GM21786 (cell line): ENCODE measurements around the gene DELE1.
A peak's percentile ranks its signal among the peaks of the same experiment; 100 is the strongest.

ENCODE experiments used
- ATAC-seq: cut with Tn5 transposase; IDR thresholded peaks from one replicate; pipeline ENCODE4 v1.9.1; 2021; ENCODE audit not compliant: unreplicated experiment

DELE1 gene

DNA sequence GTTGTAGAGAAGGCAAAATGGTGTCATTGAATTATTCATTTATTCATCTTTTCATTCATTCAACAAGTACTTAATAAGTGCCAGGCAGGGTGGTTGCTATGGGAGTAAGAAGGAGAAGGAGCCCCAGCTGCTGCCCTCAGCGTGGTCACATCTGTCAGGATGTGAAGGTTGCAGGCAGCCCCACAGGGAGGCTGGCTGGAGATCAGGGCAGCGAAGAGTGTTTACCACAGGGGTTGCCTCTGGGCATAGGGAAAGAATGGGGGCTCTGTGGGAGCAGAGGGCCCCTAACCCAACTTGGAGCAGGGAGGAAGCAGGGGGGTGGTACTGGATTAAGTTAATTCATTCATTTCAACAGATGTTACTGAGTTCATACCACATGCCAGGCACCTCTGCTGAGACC lies 28.3 kb downstream of the DELE1 start:
- ATAC-seq, result no peak

DNA sequence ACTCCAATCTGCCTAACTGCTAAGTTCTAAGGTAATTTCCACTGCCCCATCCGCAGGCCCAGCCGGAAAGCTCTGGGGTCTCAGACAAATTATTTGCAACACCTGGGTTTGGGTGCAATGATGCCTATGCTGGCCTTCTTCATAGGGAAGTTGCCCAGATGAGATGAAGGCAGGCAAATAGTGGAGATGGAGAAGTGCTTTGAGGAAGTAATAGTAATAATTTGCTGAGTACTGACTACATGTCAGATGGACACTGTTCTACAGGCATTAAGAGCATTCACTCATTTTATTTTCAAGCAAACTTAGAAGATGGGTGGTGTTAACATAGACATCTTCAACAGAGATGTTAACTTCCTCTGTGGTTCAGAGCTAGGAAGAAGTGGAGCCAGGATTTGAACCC lies 30.5 kb downstream of the DELE1 start:
- no peak for ATAC-seq

DNA sequence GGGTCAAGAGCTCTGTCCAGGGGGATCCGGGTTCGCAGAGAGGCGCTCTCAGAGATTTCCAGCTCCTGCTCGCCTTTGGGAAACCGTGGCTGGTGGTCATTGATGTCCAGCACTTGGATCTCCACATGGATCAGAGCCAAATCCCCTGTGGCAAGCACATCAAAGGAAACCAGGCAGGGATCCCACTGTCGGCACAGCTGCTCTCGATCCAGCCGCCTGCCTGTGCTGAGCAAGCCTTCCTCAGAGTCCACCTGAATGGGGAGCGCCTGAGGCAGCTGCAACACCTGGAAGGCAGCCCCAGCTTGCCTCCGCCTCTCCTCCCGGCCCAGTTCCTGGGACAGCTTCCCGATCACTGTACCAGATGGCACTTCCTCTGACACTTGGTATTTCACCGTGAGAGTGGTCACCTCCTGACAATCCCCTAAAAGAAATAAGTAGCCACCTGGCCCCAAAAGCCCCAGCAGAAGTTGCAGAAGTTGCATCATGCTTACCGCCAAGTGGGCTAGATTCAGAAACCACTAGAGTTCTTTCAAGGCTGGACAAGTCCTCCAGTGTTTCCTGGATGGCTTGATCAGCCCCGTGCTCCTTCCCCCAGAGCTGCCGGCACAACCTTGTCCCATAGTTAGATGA lies 33.8 kb downstream of the DELE1 start:
- ATAC-seq, result no peak

DNA sequence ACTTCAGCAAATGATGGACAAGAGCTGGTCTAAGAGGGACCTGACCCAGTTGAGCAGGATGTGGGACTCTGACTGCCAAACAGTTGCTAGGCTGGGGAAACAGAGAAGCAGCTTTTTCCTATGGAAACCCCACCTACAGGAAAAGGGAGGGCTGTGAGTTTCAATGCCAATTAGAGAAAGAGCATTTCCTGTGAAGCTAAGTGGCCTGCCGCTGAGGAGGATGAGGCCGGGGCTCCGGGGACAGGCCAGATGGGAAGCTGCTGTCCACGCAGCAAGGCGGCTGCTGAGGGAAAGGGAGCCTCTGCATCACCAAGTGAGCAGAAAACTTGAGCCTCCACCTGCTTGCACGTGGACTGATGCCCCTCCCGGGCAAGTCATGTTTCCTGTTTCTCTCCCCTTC lies 34.4 kb downstream of the DELE1 start, which contains the start of gene PCDH12:
PCDH12 (minus strand) TSS at position 90 of the 400 bp plus-strand sequence. CDS start 351 bp downstream, outside the sequence.
- no peak for ATAC-seq

DNA sequence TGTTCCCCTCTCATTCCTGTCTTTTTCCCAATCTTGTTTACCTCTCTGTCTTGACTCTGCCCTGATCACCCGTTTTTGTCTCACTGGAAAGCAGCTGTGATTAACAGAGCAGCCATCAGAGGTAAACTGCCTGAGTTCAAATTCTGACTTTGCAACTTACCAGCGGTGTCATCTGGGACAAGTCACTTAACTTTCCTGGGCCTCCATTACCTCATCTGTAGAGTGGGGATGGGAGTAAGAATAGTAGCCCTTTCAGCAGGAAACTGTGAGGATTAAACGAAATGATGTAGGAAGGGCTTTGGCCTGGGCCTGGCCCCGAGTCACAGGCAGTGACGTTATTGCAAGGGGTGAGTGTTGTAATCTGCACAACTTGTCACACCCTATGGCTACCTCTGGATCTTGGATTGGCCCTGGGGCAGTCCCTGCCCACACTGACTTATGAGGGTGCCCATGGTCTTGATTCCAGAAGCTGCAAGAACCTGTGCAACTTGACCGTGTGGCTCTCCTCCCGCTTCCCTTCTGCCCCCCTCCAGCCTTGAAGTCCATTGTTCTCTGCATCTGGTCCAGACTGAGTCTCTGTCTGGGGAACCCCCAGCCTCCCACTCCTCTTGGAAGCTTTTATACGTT lies 35.0 kb downstream of the DELE1 start:
- ATAC-seq, result no peak

DNA sequence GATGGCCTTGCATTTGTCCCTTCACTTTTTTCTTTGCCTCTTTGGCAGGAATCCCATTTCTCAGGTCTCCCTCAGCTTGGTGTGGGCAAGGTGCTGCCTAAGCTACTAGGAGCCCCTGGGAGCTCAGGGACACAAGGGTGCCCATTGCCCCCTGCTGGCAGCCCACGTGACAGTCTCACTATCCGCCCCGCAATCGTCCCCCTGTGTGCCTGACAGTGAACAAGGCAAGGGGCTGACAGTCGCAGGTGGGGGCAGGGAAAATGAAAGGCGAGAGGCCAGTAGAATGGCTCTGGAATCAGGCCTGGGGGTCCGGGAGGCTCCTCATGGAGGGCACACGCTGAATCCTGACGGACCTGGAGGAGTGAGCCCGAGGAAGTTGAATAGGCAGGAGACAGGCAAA lies 36.3 kb downstream of the DELE1 start:
- ATAC-seq, result no peak

DNA sequence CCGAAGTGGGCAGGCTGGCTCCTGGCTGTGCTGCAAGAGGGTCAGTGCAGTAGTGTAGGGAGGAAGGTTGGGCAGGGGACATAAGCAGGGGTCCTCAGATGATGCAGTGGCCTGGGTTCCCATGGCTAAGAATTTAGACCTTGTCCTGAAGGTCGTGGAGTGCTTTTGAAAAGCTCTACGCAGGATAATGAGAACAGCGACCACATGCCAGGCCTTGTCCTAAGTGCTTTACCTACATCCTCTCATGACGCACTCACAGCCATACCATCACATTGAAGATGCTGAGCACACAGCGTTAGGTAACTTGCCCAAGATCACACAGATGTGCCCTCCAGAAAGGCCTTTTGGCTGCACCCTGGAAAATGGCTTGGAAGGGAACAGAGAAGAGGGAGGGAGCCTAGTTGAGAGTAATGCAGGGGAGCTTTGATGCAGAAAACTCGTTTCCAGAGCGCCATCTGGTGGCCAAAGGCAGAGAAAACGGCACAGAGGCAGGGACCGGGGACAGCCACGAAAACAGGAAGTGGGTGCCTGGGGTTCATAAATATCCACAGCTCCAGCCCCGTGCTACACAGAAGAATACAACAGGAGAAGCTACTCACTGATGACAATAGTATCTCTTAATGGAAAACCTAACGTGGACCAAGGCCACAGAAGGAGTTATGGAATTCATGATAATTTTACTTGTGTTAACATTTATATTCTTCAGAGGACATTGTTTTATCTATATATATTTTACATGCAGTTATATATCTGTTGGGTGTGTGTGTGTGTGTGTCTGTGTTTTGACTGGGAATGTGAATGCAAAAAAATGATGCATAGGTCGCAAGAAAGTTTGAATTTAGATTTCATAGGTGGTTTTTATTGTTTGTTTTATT lies 37.0 kb downstream of the DELE1 start:
- peak; percentile 94 for ATAC-seq

DNA sequence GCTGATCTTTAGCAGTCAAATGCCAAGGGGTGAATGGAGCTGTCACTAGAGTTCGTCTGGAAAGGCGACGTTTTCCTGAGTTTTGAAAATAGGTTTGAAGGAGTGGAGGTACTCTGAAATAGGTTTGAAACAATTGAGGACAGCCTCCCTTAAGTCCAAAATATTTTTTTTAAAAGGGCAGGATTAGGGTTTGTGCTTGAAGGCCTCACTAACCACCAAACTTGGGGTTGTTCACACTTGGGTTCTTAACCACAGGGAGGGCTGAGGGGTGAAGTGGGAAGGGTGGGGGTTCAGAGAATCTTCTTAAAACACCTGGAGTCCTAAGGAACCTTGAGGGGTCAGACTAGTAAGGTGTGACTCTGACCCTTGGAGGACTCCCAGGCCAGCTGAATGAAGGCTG lies 37.8 kb downstream of the DELE1 start:
- ATAC-seq, result no peak

DNA sequence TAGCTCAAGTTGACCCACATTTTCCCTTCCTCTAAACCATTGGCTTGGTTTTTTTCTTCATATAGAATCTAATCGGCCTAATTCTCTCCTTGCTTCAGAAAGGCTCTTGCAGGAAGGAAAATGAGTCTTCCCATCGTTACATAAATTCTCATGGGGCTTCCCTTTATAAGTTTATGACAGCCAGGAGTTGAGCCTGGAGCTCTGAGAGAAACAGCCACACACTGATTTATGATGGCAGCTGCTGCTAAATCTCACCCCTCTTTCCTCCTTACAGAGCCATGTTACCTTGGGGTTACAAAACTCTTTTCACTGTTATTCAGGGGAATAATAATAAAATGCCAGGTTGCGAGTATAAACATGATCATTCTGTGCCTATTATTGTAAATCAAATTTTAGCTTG lies 40.0 kb downstream of the DELE1 start:
- ATAC-seq, result no peak

DNA sequence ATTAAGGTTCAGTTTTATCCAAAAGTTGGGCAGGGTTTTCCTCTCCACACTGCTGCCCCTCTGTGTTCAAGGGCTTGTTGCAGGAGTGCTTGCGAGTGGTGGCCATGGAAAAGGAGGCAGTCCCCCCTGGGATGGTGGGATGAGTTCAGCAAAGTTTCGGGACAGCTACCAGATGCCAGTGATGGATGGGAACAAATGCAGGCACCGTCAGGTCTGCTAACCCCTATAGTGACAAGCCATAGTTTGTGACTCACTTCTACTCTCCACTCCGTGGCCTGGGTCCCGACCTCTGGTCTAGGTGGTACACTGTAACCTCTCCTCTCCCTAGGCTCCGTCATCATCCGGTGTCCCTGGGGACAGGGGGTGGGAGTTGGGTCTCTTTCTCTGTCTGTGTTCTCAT lies 41.4 kb downstream of the DELE1 start:
- ATAC-seq, result no peak

DNA sequence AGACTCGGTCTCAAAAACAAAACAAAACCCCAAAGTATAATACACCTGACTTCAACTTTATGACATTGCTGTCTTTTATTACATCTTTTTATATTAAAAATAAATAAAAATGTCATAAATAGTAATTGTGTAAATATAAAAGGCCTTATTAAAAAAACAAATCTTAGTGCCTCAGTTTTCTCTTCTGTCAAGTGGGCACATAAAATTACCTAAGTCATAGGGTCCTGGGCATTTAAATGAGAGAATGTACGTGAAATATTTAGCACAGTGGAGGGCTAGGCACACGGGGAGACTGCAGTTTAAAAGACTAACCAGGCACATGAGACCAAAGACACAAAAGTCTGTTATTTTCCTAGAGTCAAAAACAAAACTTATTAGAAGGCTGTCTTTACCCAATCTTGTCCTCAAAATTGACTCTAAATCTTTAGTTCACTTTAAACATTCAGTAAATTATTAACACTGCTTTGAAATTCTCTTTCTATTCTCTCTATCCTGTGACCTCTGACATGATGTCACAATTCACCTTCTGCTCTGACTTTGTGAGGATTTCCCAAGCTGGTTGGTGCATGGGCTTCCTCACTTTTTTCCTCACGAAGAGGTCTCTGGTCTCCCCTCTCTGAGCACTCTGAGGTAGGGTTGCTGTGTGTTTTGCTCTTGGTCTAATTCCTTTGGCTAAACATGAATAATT lies 42.7 kb downstream of the DELE1 start:
- no peak for ATAC-seq

DNA sequence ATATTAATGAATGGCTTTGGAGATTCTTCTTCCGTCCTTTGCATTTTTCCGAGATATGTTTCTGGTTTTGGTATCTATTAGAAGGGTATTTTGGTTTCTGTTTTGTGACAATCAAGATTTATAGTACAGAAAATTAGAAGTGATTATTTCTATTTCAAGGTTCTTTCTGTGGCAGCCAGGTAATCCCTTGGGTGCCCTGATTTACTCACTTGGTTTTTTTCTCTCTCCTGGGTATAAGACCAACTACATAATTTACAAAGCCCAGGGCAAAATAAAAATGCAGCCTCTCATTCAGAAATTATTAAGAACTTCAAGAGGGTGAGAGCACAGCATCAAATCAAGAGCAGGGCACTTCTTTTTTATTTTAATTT lies 43.3 kb downstream of the DELE1 start:
- no peak for ATAC-seq

DNA sequence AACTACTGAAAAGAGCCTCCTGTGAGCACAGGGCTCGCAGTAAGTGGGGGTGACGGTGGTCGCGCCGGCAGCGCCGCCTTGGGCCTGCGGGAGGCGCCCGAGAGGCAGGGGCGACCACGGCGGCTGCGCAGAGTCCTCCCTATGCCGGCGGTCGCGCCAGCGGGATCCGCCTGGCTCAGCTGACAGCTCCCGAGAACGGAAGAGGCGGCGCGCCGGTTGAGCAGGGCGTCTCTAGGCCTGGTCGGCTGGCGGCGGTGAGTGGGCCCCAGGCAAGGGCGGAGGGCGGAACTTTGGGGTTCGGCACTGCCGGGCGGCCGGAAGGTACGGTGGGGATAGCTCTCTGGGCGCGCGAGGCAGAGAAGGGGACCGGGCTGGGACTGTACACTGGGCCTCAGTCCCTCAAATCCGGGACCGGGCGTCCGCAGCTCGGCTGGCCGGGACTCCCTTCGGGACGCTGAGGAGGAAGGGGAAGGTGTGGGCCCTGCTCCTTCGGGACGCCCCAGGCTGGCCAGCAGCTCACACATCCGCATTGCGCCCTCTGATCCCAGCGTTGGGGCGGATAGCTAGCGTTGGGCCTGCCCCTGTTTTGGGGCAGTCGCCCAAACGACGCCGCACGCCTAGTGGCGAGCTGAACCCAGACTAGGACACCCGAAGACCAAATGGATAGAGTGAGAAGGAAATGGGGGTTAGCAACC lies 45.4 kb downstream of the DELE1 start, which contains the start of gene RNF14:
RNF14 (plus strand) TSS at position 192 of the 695 bp plus-strand sequence. CDS start 4,484 bp downstream, outside the sequence.
- peak; percentile 86 for ATAC-seq

DNA sequence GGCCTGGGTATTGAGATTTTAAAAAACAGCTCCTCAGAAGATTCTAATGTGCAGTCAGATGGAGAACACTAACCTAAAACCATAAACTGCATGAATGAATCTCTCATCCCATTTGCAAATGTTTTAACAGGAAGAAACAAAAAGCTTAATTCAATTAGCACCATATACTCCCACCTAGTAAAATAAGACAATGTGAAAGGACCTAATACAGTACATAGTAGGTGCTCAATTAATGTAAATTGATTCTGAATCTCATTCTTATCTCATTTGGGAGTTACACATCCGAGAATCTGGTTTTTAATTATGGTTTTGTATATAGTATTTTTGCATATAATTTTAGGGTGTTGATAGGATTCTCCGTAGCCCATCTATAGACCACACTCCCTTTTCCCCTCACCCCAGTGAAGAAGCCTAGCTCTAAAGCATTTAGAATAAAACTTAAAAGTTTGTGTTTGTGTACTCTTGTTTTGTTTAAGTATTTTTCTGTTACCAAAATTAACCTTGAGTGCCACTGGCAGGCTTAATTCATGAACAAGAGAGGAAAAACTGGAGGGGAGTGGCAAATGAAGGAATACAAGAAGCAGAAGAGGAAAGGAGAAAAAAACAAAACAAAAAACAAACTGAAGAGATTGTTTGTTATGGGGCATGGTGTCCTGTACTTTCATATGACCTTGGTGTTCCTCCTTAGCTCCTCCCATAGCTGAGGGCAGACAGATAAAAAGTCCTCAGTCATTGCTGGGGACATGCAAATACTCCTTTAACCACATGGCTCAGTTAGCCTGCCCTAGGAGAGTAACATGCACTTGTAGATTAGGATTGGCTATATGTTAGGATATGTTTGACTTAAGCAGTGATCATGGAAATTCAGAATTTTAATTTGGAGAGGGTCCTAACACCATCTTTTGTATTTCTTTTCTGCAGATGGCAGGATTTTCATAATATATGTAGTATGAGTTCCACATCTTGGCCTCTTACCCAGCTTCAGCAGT lies 46.4 kb downstream of the DELE1 start:
- ATAC-seq, result peak; percentile 61

DNA sequence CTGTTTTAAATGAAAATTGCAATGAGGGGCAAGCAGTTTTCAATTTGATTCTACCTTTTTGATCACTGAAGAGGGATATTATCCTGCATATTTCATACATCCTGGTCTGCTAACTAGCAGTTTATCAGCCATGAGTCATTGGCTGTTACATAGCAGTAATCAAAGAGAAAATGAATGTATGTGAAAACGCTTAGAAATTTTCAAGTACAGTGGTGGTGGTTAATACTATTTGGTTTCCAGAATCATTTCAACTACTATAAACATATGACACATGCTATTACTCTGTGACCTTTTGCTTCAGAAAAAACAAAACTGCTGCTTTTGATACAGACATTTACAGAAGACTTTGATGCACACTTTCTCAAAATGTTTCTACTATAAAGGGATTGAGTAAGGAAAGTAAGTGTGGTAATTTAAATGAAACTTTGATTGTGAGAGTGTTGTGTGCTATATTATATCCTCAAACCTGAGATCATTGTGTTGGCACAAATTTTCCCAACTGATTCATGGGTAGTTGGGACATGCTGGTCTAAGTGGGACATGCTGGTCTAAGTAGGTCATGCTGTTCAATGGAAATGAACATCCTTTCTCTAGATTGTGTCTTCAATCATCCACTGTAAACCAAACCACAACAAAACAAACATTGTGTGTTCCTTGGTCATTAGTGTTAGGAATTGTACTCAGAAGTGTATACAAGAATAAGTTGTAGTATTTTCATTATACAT lies 50.4 kb downstream of the DELE1 start:
- no peak for ATAC-seq

DNA sequence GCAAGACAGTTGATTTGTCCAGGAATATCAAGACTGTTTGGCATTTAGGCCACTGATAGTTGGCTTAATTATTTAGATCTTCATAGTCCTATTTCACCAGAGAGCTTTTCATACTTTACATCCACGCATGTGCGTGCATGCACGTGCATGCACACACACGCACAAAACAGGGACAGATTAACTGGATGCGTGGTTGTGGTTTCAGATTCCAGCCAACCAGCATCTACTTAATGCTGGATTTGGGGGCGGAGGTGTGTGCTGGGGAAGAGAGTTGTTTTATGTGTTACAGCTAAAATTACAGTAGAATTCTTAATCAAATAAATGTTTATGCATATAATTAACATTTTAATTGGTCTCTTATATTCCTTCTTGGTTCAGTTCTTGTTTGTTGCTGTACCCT lies 52.5 kb downstream of the DELE1 start:
- ATAC-seq, result no peak

DNA sequence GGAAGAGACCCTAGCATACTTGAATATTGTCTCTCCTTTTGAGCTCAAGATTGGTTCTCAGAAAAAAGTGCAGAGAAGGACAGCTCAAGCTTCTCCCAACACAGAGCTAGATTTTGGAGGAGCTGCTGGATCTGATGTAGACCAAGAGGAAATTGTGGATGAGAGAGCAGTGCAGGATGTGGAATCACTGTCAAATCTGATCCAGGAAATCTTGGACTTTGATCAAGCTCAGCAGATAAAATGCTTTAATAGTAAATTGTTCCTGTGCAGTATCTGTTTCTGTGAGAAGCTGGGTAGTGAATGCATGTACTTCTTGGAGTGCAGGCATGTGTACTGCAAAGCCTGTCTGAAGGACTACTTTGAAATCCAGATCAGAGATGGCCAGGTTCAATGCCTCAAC lies 54.7 kb downstream of the DELE1 start:
- ATAC-seq, result no peak

DNA sequence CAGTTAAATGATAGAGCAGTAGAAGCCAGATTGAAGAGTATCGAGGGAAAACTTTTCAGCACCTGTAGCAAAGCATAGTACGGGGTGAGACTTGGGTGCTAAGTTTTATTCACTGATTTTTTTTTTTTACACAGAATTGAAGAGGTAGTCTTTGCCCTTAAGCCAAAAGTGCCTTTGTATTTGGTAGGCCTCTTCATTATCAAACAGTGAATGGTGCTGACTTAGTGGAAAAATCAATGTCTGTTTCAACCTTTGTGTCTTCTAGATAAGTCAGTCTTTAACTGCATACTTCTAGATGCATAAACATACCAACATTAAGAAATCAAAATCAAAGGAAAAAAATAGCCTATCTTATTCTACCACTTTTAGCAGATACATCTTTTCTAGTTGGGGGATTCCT lies 59.0 kb downstream of the DELE1 start:
- no peak for ATAC-seq

DNA sequence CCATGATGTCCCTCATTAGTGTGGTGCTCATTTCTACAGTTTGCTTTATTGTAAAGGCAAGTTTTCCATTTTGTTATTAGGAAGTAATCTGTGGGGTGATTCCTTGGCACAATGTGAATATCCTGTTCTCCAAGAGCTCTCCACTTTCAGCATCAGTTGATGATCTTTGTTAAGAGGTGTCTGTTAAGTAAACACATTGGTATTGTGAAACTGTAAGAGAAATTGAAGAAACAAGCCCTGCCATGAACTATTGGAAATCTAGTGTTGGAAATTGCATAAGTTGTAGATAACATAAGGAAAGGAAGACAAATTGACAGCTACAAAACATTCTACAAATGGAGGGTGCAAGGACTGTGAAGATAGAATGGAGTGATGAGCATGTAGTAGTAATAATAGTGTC lies 62.4 kb downstream of the DELE1 start:
- no peak for ATAC-seq
